HG02798 (cell line): ENCODE results near the gene PDE4D.
"Not testable (repeated sequence)": the region's sequence is repeated elsewhere in the genome, so short reads cannot be mapped to it uniquely, and the experiment has no call there.

Experiments
- ATAC-seq: cut with Tn5 transposase; IDR thresholded peaks from one replicate; pipeline ENCODE4 v1.9.1; 2021; ENCODE audit warnings: mild to moderate bottlenecking; ENCODE audit not compliant: unreplicated experiment, poor library complexity

PDE4D gene

GRCh38 chr5:59772757-59773156, 120.8 kb downstream of the PDE4D start:
- ATAC-seq = no peak

GRCh38 chr5:59772206-59772605, 121.3 kb downstream of the PDE4D start:
- ATAC-seq = no peak

- no peak for ATAC-seq
Observed at GRCh38 chr5:59770953-59771352, 122.6 kb downstream of the PDE4D start.

GRCh38 chr5:59769832-59770231, 123.7 kb downstream of the PDE4D start:
- ATAC-seq = no peak

GRCh38 chr5:59769041-59769360, 124.5 kb downstream of the PDE4D start:
- no peak for ATAC-seq

GRCh38 chr5:59768152-59769040, 125.1 kb downstream of the PDE4D start:
- peak; percentile 70 for ATAC-seq

GRCh38 chr5:59767681-59768151, 125.8 kb downstream of the PDE4D start:
- ATAC-seq = no peak

GRCh38 chr5:59767211-59767605, 126.3 kb downstream of the PDE4D start:
- ATAC-seq = no peak

GRCh38 chr5:59766427-59767210, 126.9 kb downstream of the PDE4D start:
- ATAC-seq = no peak

GRCh38 chr5:59765446-59765845, 128.1 kb downstream of the PDE4D start:
- ATAC-seq = no peak

GRCh38 chr5:59764361-59764760, 129.2 kb downstream of the PDE4D start:
- ATAC-seq = no peak

GRCh38 chr5:59763541-59763940, 130.0 kb downstream of the PDE4D start:
- ATAC-seq = no peak

- ATAC-seq = not testable (repeated sequence)
Observed at GRCh38 chr5:59762232-59762631, 131.3 kb downstream of the PDE4D start.

GRCh38 chr5:59760785-59761348, 132.7 kb downstream of the PDE4D start:
- ATAC-seq = peak; percentile 79

GRCh38 chr5:59759600-59760351, 133.8 kb downstream of the PDE4D start:
- ATAC-seq = no peak

GRCh38 chr5:59758566-59758965, 135.0 kb downstream of the PDE4D start:
- ATAC-seq = no peak

GRCh38 chr5:59757442-59757841, 136.1 kb downstream of the PDE4D start:
- ATAC-seq = no peak

GRCh38 chr5:59756373-59757035, 137.0 kb downstream of the PDE4D start:
- ATAC-seq = no peak

- no peak for ATAC-seq
Observed at GRCh38 chr5:59755476-59755875, 138.1 kb downstream of the PDE4D start.

GRCh38 chr5:59753599-59753998, 139.9 kb downstream of the PDE4D start:
- ATAC-seq = no peak
